RWPE2 (cell line): ENCODE data around the gene ITPK1.
A peak's percentile ranks its signal among the peaks of the same experiment; 100 is the strongest.
"Not testable (repeated sequence)": the region's sequence is repeated elsewhere in the genome, so short reads cannot be mapped to it uniquely, and the experiment has no call there.

Experiments used
- ATAC-seq: fragments of 200-7000 bp; cut with Tn5 transposase; 3 replicates; pipeline ENCODE4 v1.9.1; 2021; ENCODE audit warnings: low read depth
- DNase-seq: peaks from one replicate; pipeline ENCODE4 v3.0.0-alpha.2; 2020; ENCODE audit warnings: low spot score
- H3K27ac ChIP-seq: fragments of 450-650 bp; 2 replicates; pipeline ENCODE4 v1.5.1; 2017; ENCODE audit warnings: mild to moderate bottlenecking; ENCODE audit not compliant: poor library complexity, severe bottlenecking
- H3K27me3 ChIP-seq: fragments of 250-450 bp; sonication (Bioruptor Pico); 2 replicates; pipeline ENCODE4 v1.5.1; 2021; ENCODE audit warnings: mild to moderate bottlenecking, moderate library complexity; ENCODE audit not compliant: insufficient read depth, poor library complexity, severe bottlenecking
- H3K36me3 ChIP-seq: fragments of 250-450 bp; sonication (Bioruptor Pico); 2 replicates; pipeline ENCODE4 v1.5.1; 2020; ENCODE audit warnings: low read depth, mild to moderate bottlenecking, moderate library complexity
- H3K4me1 ChIP-seq: fragments of 250-450 bp; sonication (Bioruptor Pico); 2 replicates; pipeline ENCODE4 v1.5.1; 2021; ENCODE audit warnings: mild to moderate bottlenecking, moderate library complexity; ENCODE audit not compliant: insufficient read depth, poor library complexity, severe bottlenecking
- H3K4me3 ChIP-seq: fragments of 250-450 bp; sonication (Bioruptor Pico); 2 replicates; pipeline ENCODE4 v1.5.1; 2021; ENCODE audit warnings: mild to moderate bottlenecking, moderate library complexity; ENCODE audit not compliant: severe bottlenecking
- H3K9me3 ChIP-seq: fragments of 250-450 bp; sonication (Bioruptor Pico); 2 replicates; pipeline ENCODE4 v1.5.1; 2021; ENCODE audit warnings: mild to moderate bottlenecking, moderate library complexity; ENCODE audit not compliant: severe bottlenecking
- CTCF ChIP-seq: fragments of 450-650 bp; IDR thresholded peaks from one replicate; pipeline ENCODE4 v1.5.1; 2017; ENCODE audit warnings: mild to moderate bottlenecking, moderate library complexity; ENCODE audit not compliant: poor library complexity, severe bottlenecking

ITPK1 gene

GRCh38 chr14:93148979-93149378, 33.3 kb upstream of the ITPK1 start:
- peaks cover 19% of the 10 kb centered on the region for H3K4me1 ChIP-seq
- H3K36me3 ChIP-seq = no peaks in the 10 kb centered on the region

DNA sequence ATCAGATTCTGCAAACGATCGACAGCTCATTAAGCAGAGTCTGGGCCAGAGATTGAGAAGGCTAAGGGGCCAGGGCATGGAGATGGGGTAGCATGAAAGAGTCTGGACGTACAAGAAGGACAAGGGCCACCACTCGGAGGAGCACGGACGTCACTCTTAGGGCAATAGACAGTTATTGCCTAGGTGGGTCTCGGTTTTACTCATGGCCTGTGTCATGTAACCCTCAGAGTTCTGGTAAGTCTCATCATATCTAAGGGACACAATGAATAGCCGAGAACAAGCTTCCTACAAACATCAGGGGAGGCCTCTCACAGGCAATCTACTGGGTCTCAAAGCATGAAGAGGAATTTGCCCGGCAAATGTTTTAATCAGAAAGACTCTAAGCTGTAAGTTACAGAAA, 30.4 kb upstream of the ITPK1 start:
- peaks cover 11% of the 10 kb centered on the region for H3K4me1 ChIP-seq
- no peaks in the 10 kb centered on the region for H3K36me3 ChIP-seq
- no peak overlapping the region for H3K4me3 ChIP-seq
- no peaks in the 10 kb centered on the region for H3K27me3 ChIP-seq
- no peak overlapping the region for H3K27ac ChIP-seq
- H3K9me3 ChIP-seq = no peaks in the 10 kb centered on the region
- DNase-seq = no peak
- no peak for ATAC-seq
- no peak for TF ChIP-seq CTCF

More at GRCh38 chr14:93148979-93149378, 33.3 kb upstream of the ITPK1 start:
- no peak for TF ChIP-seq CTCF
- Histone ChIP-seq H3K9me3 (no peaks in the 10 kb centered on the region), H3K27me3 (no peaks in the 10 kb centered on the region), H3K4me3 (no peak overlapping the region), H3K27ac (no peak overlapping the region)
- DNase-seq (no peak), ATAC-seq (no peak)

GRCh38 chr14:93142854-93143652, 27.3 kb upstream of the ITPK1 start:
- no peaks in the 10 kb centered on the region for H3K36me3 ChIP-seq
- H3K27me3 ChIP-seq = no peaks in the 10 kb centered on the region
- TF ChIP-seq CTCF = no peak
- ATAC-seq (no peak), DNase-seq (no peak)
- no peak overlapping the region for H3K4me3 ChIP-seq
- H3K27ac ChIP-seq = no peak overlapping the region
- H3K4me1 ChIP-seq = no peaks in the 10 kb centered on the region
- H3K9me3 ChIP-seq = no peaks in the 10 kb centered on the region

DNA sequence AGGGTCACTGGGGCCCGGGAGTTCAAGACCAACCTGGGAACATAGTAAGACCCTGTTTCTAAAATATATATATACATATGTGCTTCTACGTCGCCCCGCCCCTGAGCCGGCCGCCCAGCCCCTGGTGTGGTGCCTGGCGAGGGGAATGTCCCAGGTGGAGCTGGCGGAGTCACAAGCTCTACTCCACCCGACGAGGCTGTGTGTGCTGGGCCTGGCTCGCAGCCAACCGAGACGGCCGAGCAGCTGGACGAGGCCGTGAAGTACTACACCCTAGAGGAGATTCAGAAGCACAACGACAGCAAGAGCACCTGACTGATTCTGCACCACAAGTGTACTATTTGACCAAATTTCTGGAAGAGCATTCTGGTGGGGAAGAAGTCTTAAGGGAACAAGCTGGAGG, 22.1 kb upstream of the ITPK1 start:
- H3K36me3 ChIP-seq = no peaks in the 10 kb centered on the region
- H3K4me3 ChIP-seq = no peak overlapping the region
- no peaks in the 10 kb centered on the region for H3K27me3 ChIP-seq
- no peaks in the 10 kb centered on the region for H3K9me3 ChIP-seq
- peak; percentile 44 for TF ChIP-seq CTCF
- ATAC-seq (peak; percentile 33; the same call in 2 of the 3 replicates), DNase-seq (no peak)
- peaks cover 11% of the 10 kb centered on the region for H3K4me1 ChIP-seq
- H3K27ac ChIP-seq = no peak overlapping the region

DNA sequence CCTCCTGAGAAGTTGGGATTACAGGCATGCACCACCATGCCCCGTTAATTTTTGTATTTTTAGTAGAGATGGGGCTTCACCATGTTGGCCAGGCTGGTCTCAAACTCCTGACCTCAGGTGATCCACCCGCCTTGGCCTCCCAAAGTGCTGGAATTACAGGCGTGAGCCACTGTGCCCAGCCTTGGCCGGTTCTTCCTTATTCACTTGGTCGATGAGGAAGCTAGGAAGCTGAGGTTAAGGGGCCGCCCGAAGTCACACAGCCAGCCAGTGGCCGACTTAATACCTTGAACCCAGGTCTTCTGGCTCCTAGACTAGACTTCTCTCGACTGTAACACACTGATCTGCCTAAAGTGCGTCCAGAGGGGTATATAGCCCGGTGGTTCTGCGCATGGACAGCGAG, 20.8 kb upstream of the ITPK1 start:
- H3K9me3 ChIP-seq, H3K27me3 ChIP-seq, H3K27ac ChIP-seq, H3K4me3 ChIP-seq, ATAC-seq, DNase-seq, H3K36me3 ChIP-seq: not testable (repeated sequence)
- peaks cover 18% of the 10 kb centered on the region for H3K4me1 ChIP-seq
